NCI-H2196 (cell line): Measurements from ENCODE around the gene CCDC174.
"Not testable (repeated sequence)": the region's sequence is repeated elsewhere in the genome, so short reads cannot be mapped to it uniquely, and the experiment has no call there.

Experiments
- DNase-seq: peaks from one replicate; lab custom pipeline; 2025; ENCODE audit not compliant: unreplicated experiment; lab: John Stamatoyannopoulos, UW

CCDC174 gene

GRCh38 chr3:14651440-14652251 is at the start of gene CCDC174:
Gene CCDC174 (plus strand): TSS chr3:14651762. CDS start chr3:14651837, 75 bp downstream.
- DNase-seq = peak; percentile 86

GRCh38 chr3:14602006-14602803 is 49.4 kb upstream of the CCDC174 start:
- no peak for DNase-seq

DNA sequence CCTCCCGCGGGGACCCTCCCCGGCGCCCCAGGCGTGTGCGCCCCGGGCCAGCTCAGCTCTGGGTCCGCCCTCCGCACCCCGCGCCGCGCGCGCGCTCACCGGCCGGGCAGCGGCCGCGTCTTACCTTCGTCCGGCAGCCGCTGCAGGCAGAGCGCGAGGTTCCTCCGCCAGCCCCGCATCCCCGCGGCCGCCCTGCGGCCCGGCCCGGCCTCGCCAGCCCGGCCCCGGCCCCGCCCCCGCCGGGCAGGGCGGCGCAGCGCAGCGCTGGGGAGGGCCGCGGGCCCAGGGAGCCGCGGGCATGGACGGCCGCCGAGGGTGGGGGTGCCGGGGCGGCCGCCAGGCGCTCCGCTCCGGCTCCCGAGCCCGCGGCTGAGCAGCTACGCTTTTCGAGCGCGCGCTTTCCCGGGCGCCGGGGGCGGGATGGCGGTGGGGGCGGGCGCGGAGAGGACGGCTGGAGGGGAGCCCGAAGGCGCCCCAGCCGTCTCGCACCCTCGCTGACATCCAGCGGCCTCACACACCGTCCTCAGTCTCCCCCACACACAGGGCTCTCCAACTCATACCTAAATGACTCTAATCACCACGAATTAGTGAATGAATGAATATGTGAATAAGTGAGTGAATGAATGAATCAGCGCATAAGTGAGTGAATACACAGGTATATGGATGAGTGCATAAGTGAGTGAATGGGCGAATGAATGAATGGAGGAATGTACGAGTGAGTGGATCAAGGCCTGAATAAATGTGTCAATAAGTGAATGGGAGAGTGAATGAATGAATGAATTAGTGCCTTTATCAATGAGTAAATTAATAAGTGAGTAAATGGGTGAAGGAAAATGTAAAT is 48.5 kb upstream of the CCDC174 start:
- DNase-seq = peak; percentile 5

GRCh38 chr3:14605067-14605466 is 46.5 kb upstream of the CCDC174 start:
- no peak for DNase-seq

DNA sequence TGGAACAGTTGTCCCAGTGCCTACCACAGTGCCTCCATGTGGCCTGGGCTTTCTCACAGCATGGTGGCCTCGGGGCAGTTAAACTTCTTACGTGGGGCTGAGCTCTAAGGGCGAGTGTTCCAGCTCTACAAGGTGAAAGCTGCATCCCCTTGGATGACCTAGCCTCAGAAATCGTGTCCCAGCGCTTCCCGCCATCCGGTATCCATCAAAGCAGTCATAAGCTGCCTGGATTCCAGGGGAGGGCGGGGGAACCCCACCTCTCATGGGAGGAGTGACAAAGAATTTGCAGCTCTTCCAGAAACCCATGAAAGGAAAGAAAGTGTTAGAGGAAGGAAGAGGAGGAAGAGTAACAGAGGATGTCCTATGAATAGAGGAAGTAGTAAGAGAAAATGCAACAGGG is 45.8 kb upstream of the CCDC174 start:
- DNase-seq = no peak

DNA sequence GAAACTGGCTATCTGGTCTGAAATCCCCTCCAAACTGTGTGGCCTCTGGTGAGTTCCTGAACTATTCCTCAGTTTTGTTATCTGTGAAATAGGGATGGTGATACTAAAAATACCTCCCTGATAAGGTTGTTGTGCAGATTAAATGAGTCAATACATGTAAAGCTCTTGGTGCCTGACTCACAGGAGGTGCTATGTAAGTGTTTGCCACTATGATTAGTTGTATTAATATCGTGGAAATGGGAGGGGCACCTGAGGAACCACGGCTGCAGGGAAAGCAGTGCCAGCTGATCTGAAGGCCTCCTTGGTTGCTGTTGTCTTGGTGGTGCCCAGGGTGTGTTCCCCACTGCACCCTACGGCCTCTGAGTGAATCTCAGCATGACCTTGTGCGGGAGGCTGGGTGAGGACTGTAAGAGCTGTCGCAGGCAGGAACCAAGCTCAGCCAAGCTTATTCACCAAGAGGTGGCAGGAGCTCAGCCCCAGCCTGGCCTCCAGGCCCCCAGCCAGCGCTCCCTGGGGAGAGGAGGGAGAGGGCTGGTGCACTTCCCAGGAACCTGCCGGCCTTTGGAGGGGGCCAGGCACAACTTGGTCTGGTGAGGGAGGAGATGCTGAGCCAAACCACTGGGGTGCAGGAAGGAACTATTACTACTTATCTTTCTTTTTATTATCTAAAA is 44.8 kb upstream of the CCDC174 start:
- DNase-seq = no peak

GRCh38 chr3:14608298-14608697 is 43.3 kb upstream of the CCDC174 start:
- DNase-seq = no peak

GRCh38 chr3:14609058-14609457 is 42.5 kb upstream of the CCDC174 start:
- DNase-seq = not testable (repeated sequence)

GRCh38 chr3:14609506-14609905 is 42.1 kb upstream of the CCDC174 start:
- DNase-seq = no peak

GRCh38 chr3:14609941-14610340 is 41.6 kb upstream of the CCDC174 start:
- DNase-seq = no peak

- no peak for DNase-seq
Observed at GRCh38 chr3:14614189-14614588, 37.4 kb upstream of the CCDC174 start.

DNA sequence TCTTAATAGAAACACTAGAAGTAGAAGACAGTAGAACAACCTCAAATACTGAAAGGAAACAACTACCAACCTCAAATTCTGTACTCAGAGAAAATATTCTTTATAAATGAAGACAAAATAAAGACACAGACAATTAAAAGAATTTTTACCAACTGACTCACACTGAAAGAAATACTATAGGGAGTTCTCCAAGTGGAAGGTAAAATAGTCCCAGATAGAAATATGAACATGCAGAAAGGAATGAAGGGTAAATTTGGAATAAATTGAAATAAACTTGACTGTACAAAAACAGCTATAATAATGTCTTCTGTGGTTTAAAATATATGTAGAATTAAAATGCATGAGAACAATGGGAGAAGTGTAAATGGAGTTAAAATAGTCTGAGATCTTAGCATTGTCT is 36.7 kb upstream of the CCDC174 start:
- DNase-seq = no peak

GRCh38 chr3:14616606-14617507 is 34.7 kb upstream of the CCDC174 start:
- no peak for DNase-seq

- DNase-seq = no peak
Observed at GRCh38 chr3:14617508-14618023, 34.0 kb upstream of the CCDC174 start.

- DNase-seq = no peak
Observed at GRCh38 chr3:14619605-14620004, 32.0 kb upstream of the CCDC174 start.

DNA sequence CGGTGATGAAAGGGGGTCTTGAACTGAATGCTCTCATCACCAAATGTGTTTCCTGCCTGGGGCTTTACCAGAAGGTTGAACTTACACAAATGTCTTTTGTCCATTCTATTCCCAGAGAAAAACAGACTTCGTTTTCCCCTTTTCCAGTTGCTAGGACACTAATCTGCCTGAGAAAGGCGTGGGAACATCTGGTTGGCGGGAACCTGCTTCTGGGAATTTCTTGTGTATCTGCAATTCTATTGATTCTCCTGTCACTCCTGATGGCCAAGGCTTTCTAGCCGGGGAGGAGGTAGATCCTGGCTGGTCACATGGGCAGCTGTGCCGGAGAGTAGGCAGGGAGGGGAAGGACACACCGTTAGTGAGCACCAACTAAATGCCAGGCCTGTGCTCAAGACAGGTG is 31.1 kb upstream of the CCDC174 start:
- no peak for DNase-seq

- DNase-seq = no peak
Observed at GRCh38 chr3:14621093-14621492, 30.5 kb upstream of the CCDC174 start.

GRCh38 chr3:14622368-14622767 is 29.2 kb upstream of the CCDC174 start:
- no peak for DNase-seq

GRCh38 chr3:14623569-14624051 is 28.0 kb upstream of the CCDC174 start:
- no peak for DNase-seq
